ENCODE results near the gene FGF14. TPM values are rescaled to one million over a fixed set of nuclear protein-coding genes. Genes with fewer than 3 reads are reported as not detected.

The FGF14 gene
- total RNA-seq, 1 experiment from 2014 or later: 0.22 TPM

GRCh38 chr13:102236830-102237229, 165.0 kb downstream of the FGF14 start:
- H4K8ac ChIP-seq (replicated peaks; ENCODE audit: insufficient read length, low read depth, low read length): no peak overlapping the region
- no peaks in the 10 kb centered on the region for H4K20me1 ChIP-seq (ENCODE audit: control insufficient read depth, insufficient read depth, insufficient read length)
- no peak overlapping the region for H2AK5ac ChIP-seq (ENCODE audit: insufficient read length, low read length)
- no peak overlapping the region for H3K23ac ChIP-seq (ENCODE audit: insufficient read length, low read depth, low read length)
- no peak overlapping the region for H3T11ph ChIP-seq (ENCODE audit: low read length)
- H2BK15ac ChIP-seq (ENCODE audit: low read depth, low read length): no peak overlapping the region
- H3K27ac ChIP-seq (ENCODE audit: insufficient read length, low read depth, low read length): no peak overlapping the region
- Mint-ChIP-seq H3K4me3 (no peak overlapping the region), H3K27me3 (ENCODE audit: low read depth) (no peaks in the 10 kb centered on the region), H3K9me3 (no peaks in the 10 kb centered on the region), H3K27ac (no peak overlapping the region), H3K4me1 (peaks cover 14 to 18% of the 10 kb centered on the region in 2 experiments), H3K36me3 (ENCODE audit: insufficient read depth in 1 of 3, low read depth in 3 of 3) (no peaks in the 10 kb centered on the region)
- no peak overlapping the region for H3K18ac ChIP-seq (ENCODE audit: insufficient read length, low read depth, low read length)
- no peaks in the 10 kb centered on the region for H3K79me1 ChIP-seq (ENCODE audit: insufficient read depth, low read depth, low read length, poor library complexity, severe bottlenecking)
- H2BK120ac ChIP-seq (ENCODE audit: low read depth, low read length, poor library complexity, severe bottlenecking): no peak overlapping the region
- no peaks in the 10 kb centered on the region for H3K23me2 ChIP-seq (ENCODE audit: insufficient read length, low read depth, low read length, poor library complexity, severe bottlenecking)
- WGBS (ENCODE audit: extremely low coverage, insufficient read length, low lambda C conversion rate): no CpG with 5 or more reads among the region's 8 CpGs
- H2AFZ ChIP-seq (ENCODE audit: low read length): no peak overlapping the region
- no peak overlapping the region for H3K4ac ChIP-seq (ENCODE audit: low read depth, low read length)
- no peak overlapping the region for H3K56ac ChIP-seq (ENCODE audit: insufficient read length, low read depth, low read length)
- TF ChIP-seq, protein P1, sequence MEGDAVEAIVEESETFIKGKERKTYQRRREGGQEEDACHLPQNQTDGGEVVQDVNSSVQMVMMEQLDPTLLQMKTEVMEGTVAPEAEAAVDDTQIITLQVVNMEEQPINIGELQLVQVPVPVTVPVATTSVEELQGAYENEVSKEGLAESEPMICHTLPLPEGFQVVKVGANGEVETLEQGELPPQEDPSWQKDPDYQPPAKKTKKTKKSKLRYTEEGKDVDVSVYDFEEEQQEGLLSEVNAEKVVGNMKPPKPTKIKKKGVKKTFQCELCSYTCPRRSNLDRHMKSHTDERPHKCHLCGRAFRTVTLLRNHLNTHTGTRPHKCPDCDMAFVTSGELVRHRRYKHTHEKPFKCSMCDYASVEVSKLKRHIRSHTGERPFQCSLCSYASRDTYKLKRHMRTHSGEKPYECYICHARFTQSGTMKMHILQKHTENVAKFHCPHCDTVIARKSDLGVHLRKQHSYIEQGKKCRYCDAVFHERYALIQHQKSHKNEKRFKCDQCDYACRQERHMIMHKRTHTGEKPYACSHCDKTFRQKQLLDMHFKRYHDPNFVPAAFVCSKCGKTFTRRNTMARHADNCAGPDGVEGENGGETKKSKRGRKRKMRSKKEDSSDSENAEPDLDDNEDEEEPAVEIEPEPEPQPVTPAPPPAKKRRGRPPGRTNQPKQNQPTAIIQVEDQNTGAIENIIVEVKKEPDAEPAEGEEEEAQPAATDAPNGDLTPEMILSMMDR (conservative IDR thresholded peaks at IDR 0.05): no peak
- no peaks in the 10 kb centered on the region for H3K4me1 ChIP-seq (ENCODE audit: insufficient read depth, low read length)
- no peak overlapping the region for H3K14ac ChIP-seq (ENCODE audit: insufficient read depth, low read length)
- H3K27me3 ChIP-seq (ENCODE audit: insufficient read depth, low read length): no peaks in the 10 kb centered on the region
- H3K79me2 ChIP-seq (ENCODE audit: insufficient read depth, low read length): no peaks in the 10 kb centered on the region
- no peak overlapping the region for H3K4me2 ChIP-seq (ENCODE audit: insufficient read depth, insufficient read length, low read length)
- no peaks in the 10 kb centered on the region for H3K9me3 ChIP-seq (ENCODE audit: control insufficient read depth, low read depth, low read length)
- H2BK12ac ChIP-seq (ENCODE audit: insufficient read length, low read depth, low read length): no peak overlapping the region
- no peak overlapping the region for H2BK5ac ChIP-seq (ENCODE audit: insufficient read length, low read length)
- no peak overlapping the region for H3K9ac ChIP-seq (ENCODE audit: extremely low read depth, insufficient read length, low read length)
- no peak overlapping the region for H4K91ac ChIP-seq (ENCODE audit: insufficient read length, low read depth, low read length)
- no peak overlapping the region for H4K5ac ChIP-seq (ENCODE audit: insufficient read length, low read depth, low read length)
- DNase-seq: no peak
- no peak overlapping the region for H2BK20ac ChIP-seq (ENCODE audit: low read depth, low read length, poor library complexity, severe bottlenecking)

All from H9 (cell line).